Measurements from ENCODE around the gene CBLN4. TPM values are rescaled to one million over a fixed set of nuclear protein-coding genes. Genes with fewer than 3 reads are reported as not detected.

Gene CBLN4
- total RNA-seq, 2 experiments from 2014 or later: not detected

DNA sequence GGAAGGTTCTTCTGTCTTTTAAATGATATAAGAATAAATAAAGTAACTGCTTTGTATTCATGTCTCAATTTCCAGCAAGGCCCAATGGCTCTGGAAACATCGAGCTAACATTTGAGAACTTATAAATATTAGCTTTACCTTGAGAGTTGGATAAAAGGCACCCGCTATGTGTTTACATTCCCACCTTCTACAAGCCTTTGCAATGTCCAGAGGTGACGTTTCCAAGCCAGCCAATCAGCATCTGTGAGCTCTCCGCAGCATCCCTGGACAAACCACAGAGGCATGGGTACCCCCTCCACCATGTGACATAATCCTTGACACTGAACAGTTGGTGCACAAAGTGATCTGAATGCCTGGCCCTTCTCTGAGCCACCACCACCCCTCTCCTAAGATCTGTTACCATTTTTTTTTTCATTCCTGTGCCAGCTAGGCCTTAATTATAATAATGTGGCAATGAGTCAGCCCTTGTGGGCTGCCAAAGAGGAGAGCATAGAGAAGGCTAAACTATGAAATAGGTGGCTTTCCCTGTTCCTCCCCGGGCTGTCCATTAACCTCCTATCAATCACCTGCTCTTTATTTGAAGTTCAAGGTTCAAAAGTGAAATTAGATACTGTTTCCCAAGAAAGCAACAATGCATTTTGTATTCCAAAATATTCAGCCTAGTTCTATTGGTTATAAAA lies 4.1 kb downstream of the CBLN4 start:
- H3K9me3 Mint-ChIP-seq (ENCODE audit: low read depth): no peaks in the 10 kb centered on the region
- peaks cover 3% of the 10 kb centered on the region for H3K36me3 Mint-ChIP-seq (ENCODE audit: low read depth)
- intact Hi-C loops (cut with DNase I, micrococcal nuclease): no loop called here
- ATAC-seq (no peak), DNase-seq (no peak)
- H3K4me1 Mint-ChIP-seq: no peaks in the 10 kb centered on the region
- H3K4me3 Mint-ChIP-seq: no peak overlapping the region
- H3K27ac Mint-ChIP-seq: no peak overlapping the region
- ChIA-PET CTCF (no interaction called here), POLR2A (interaction anchor here (0.6 kb wide), 1 partner anchor 320 kb away, joined by 3 read pairs; no protein-coding TSS in a partner anchor)
- peaks cover 27% of the 10 kb centered on the region for H3K27me3 Mint-ChIP-seq

DNA sequence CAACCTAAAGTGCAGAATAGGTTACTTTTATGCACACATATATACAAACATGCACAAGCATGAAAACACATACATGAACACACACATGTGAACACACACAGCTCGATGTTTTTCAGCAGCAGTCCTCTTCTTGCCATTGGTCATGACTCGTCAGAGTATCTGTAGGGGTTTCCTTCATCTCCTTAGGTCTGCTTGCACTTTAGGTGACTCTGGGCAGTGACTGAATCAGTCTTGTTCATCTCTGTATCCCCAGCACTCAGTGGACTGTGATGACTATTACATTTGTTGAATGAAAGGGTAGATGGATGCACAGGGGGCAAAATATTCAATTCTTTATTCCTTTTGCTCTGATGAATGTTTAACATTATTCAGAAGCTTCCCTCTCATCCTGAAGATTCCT lies 26.8 kb downstream of the CBLN4 start:
- H3K27me3 Mint-ChIP-seq: no peaks in the 10 kb centered on the region
- H3K4me3 Mint-ChIP-seq: no peak overlapping the region
- ChIA-PET POLR2A (no interaction called here), CTCF (no interaction called here)
- no peak overlapping the region for H3K27ac Mint-ChIP-seq
- ATAC-seq (no peak), DNase-seq (no peak)
- no peaks in the 10 kb centered on the region for H3K4me1 Mint-ChIP-seq
- no peaks in the 10 kb centered on the region for H3K36me3 Mint-ChIP-seq (ENCODE audit: low read depth)
- peaks cover 12% of the 10 kb centered on the region for H3K9me3 Mint-ChIP-seq (ENCODE audit: low read depth)
- intact Hi-C loops (cut with DNase I, micrococcal nuclease): no loop called here

DNA sequence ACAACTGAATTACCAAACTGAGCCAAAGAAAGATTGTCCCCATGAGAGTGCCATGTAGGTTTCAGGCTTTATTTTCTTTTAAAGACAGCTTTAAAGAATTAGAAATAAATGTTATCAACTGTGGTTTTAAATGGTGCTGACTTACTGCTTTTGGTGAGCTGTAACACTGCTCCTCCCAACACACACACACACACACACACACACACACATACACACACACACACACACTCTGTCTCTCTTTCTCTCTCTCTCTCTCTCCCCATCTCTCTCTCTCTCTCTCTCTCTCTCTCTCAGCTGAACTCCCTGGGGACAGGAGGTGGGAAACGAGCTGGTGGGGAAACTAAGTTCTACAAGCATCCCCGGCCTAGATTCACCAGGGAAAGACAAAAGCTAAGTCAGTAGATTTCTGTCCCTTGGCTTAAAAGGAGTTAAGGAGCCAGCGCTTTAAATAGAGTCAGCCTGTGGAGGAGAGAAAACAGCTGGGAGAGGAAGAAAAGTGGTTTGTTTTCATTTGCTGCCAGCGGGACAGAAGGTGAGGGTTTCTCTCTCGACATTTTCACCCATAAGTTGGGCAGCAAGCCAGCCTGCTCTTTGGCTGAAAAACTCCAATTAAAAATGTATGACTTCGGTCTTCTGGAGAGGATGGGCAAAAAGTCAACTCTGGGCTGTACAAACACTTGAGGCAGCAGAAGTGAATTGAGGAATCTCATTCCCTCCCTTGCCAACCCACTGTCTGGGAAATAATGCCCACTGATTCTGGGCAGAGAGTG lies 27.4 kb downstream of the CBLN4 start:
- no peaks in the 10 kb centered on the region for H3K4me1 Mint-ChIP-seq
- H3K4me3 Mint-ChIP-seq: no peak overlapping the region
- DNase-seq (no peak), ATAC-seq (no peak)
- H3K9me3 Mint-ChIP-seq (ENCODE audit: low read depth): peaks cover 9% of the 10 kb centered on the region
- no peaks in the 10 kb centered on the region for H3K27me3 Mint-ChIP-seq
- ChIA-PET POLR2A (no interaction called here), CTCF (no interaction called here)
- intact Hi-C loops (cut with DNase I, micrococcal nuclease): no loop called here
- H3K27ac Mint-ChIP-seq: no peak overlapping the region
- no peaks in the 10 kb centered on the region for H3K36me3 Mint-ChIP-seq (ENCODE audit: low read depth)

DNA sequence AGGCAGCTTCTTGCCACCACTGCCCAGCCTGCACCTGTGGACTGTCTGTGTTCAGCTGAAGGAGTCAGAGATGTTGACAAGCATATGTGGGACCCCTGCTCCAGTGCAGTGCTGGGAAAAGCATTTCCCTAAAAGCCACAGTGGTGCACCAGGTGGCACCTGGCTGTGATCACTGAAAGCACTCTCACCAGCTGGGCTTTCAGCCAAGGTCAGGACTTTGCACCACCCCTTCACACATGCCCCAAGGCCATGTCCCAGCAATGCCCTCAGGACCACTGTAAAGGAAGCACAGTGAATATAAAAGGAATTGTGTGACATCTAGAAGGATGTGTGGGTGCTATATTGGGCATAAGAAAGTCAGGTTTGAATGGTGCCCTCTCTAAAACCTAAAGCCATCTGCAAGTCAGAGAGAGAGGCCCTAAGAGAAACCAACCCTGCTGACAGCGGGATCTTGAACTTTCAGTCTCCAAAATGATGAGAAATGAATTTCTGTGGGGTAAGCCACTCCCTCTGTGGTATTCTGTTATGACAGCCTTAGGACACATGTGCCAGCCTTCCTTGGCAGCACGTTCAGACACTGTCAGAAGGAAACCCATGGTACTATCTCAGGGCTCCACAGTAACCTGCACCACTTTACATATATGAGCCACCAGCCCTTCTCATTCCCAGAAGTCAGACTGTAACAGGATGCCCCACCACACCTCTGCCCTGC lies 30.7 kb downstream of the CBLN4 start:
- Mint-ChIP-seq H3K4me1 (no peaks in the 10 kb centered on the region), H3K27me3 (no peaks in the 10 kb centered on the region), H3K4me3 (no peak overlapping the region), H3K9me3 (ENCODE audit: low read depth) (peaks cover 4% of the 10 kb centered on the region), H3K27ac (no peak overlapping the region), H3K36me3 (ENCODE audit: low read depth) (no peaks in the 10 kb centered on the region)
- no peak for ATAC-seq
- POLR2A ChIA-PET: no interaction called here
- intact Hi-C loops (cut with DNase I, micrococcal nuclease): no loop called here
- CTCF ChIA-PET: no interaction called here
- no peak for DNase-seq

DNA sequence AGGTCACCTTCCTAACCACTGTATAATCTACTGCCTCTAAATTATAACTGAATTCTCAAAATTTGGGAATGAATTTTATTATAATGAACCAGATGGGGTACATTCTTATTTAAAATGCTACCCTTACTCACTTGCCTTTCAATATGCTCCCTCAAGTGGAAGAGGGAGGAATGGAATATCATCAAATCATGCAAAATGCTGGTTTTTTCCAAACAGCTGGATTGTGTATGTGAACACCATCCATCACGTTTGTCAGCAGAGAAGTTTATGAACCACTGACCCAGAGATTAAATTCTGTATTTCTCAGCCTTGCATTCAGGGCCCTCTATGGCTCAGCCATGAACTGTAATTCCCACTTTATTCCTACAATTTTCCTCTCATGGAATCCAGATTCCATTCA lies 40.5 kb downstream of the CBLN4 start:
- ChIA-PET CTCF (no interaction called here), POLR2A (no interaction called here)
- no peak for DNase-seq
- no peak for ATAC-seq
- H3K9me3 Mint-ChIP-seq (ENCODE audit: low read depth): peaks cover 19% of the 10 kb centered on the region
- H3K27me3 Mint-ChIP-seq: no peaks in the 10 kb centered on the region
- intact Hi-C loops (cut with DNase I, micrococcal nuclease): no loop called here
- H3K27ac Mint-ChIP-seq: no peak overlapping the region
- no peaks in the 10 kb centered on the region for H3K4me1 Mint-ChIP-seq
- no peaks in the 10 kb centered on the region for H3K36me3 Mint-ChIP-seq (ENCODE audit: low read depth)
- H3K4me3 Mint-ChIP-seq: no peak overlapping the region

DNA sequence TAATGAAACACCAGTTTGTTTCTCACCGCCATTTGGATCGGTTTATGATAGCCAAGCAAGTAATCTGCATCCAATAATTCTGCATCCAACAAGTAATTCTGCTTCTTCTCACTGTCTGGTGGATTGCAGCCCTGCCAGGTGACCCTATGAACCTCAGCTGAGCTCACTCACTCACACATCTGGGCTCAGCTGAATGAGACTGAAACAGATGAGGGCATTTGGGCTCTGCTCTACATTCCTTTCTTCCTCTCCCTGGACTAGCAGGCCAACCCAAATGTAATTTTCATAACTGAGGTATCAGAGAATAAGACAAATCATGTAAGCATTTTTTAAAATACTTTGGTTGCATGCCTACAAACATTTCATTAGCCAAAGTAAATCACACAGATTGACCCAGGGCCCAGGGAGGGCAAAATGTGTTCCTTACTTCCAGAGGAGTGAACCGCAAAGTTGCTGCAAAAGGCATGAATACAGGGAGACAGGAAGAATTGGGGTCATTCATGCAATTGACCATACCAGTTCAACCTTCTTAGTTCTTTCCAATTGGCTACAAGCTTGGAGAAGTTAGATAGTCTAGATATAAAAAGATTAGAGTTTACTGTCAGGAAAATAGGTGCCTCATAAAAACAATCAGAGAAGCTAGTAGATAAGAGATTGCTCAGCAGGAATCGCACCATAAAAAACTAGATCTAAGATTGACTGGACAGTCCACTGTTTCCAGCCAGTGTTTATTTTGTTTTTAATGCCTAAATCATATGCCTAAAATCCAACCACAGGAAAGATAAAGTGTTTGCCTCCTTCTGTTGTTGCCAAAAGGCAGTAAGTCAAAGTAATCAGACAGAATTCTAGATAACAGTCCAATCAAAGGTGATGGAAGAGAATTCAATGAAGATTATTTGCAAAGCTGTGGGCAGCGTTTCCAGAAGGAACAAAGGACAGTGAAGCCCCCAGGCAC lies 43.7 kb downstream of the CBLN4 start:
- ATAC-seq: no peak

DNA sequence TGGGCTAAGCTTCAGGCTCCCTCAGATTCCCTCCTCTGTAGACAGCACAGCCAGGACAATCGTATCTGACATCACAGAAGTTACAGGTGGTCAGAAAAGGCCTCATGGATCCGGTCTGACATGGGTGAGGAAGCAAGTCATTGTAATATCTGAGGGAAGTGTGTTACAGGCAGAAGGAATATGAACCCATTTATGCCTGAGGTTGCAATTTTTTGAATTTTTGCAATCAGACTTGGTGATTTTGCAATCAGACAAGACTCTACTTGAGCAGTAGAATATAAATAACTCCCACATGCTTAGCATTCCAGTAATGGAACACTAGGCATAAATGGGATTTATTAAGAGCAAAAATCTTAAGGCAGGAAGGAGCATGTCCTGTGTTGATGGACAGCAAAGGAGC lies 52.1 kb downstream of the CBLN4 start:
- Mint-ChIP-seq H3K36me3 (ENCODE audit: low read depth) (no peaks in the 10 kb centered on the region), H3K9me3 (ENCODE audit: low read depth) (peaks cover 11% of the 10 kb centered on the region), H3K4me3 (no peak overlapping the region), H3K27me3 (no peaks in the 10 kb centered on the region), H3K4me1 (no peaks in the 10 kb centered on the region), H3K27ac (no peak overlapping the region)
- ChIA-PET POLR2A (no interaction called here), CTCF (no interaction called here)
- no peak for DNase-seq
- ATAC-seq: no peak
- intact Hi-C loops (cut with DNase I, micrococcal nuclease): no loop called here

More for the DNA sequence above, 43.7 kb downstream of the CBLN4 start:
- no peaks in the 10 kb centered on the region for H3K27me3 Mint-ChIP-seq
- no peak overlapping the region for H3K4me3 Mint-ChIP-seq
- no peak overlapping the region for H3K27ac Mint-ChIP-seq
- DNase-seq: no peak
- H3K36me3 Mint-ChIP-seq (ENCODE audit: low read depth): no peaks in the 10 kb centered on the region
- intact Hi-C loops (cut with DNase I, micrococcal nuclease): no loop called here
- ChIA-PET CTCF (no interaction called here), POLR2A (no interaction called here)
- no peaks in the 10 kb centered on the region for H3K4me1 Mint-ChIP-seq
- peaks cover 12% of the 10 kb centered on the region for H3K9me3 Mint-ChIP-seq (ENCODE audit: low read depth)

DNA sequence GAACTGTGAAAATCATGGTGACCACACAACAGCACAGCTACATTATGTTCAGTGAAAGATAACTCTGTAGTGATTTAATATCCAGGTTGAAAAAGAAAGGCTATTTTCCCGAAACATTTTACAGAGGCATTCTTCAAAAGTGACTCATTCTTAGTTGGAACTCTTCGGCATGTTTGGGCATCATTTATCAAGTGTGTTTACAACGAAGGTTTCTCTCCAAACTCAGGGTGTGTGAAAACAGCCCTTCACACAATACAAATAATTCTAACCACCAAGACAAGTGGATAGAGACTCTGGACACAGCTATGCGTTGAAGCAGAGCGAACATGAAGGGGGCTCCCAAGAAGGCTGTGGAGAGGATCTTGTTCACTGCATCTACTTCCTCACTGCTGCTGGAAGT lies 57.6 kb downstream of the CBLN4 start:
- no peak for DNase-seq
- H3K27me3 Mint-ChIP-seq: no peaks in the 10 kb centered on the region
- H3K4me3 Mint-ChIP-seq: no peak overlapping the region
- H3K27ac Mint-ChIP-seq: no peak overlapping the region
- no peak for ATAC-seq
- intact Hi-C loops (cut with DNase I, micrococcal nuclease): no loop called here
- H3K9me3 Mint-ChIP-seq (ENCODE audit: low read depth): peaks cover 14% of the 10 kb centered on the region
- ChIA-PET CTCF (no interaction called here), POLR2A (no interaction called here)
- H3K36me3 Mint-ChIP-seq (ENCODE audit: low read depth): no peaks in the 10 kb centered on the region
- H3K4me1 Mint-ChIP-seq: no peaks in the 10 kb centered on the region

Other genes with a start within 250 kb of the CBLN4 start
- not detected for gene MC3R, start 243.2 kb upstream of the CBLN4 start, total RNA-seq

Data from activated CD4-positive, alpha-beta T cell treated with anti-CD3 and anti-CD28 coated beads for 36 hours (primary cell).